IMR-90 (cell line): ENCODE results near the gene BCL2L13. TPM values are rescaled to one million over a fixed set of nuclear protein-coding genes. Genes with fewer than 3 reads are reported as not detected.

ENCODE experiments used
- ATAC-seq: fragments of 200-7000 bp; cut with Tn5 transposase; 2 replicates; pipeline ENCODE4 v1.9.1; 2020; ENCODE audit warnings: low read depth, mild to moderate bottlenecking, moderate library complexity
- BruUV-seq: library from RNA; stranded (reverse); fragments of 400-500 nt; replicated peaks from 2 replicates; lab custom pipeline; 2021; lab: Mats Ljungman, UMichigan
- CTCF ChIA-PET: fragments of 300-600 bp; formaldehyde crosslinking; extraction: SDS; loops from one replicate; lab custom pipeline; 2021; ENCODE audit warnings: antibody characterized with exemption; lab: Yijun Ruan, JAX
- POLR2A ChIA-PET: fragments of 300-600 bp; sonication (Branson Sonifier 250); formaldehyde crosslinking; loops from one replicate; lab custom pipeline; 2022; ENCODE audit warnings: antibody characterized with exemption; ENCODE audit not compliant: unreplicated experiment; lab: Charles Lee
- DNase-seq: peaks from one replicate; pipeline ENCODE4 v3.0.0; 2013
- H2AFZ ChIP-seq: replicated peaks from 2 replicates; pipeline ENCODE3; 2013; ENCODE audit warnings: low read length, mild to moderate bottlenecking; ENCODE audit not compliant: poor library complexity
- H2AK5ac ChIP-seq: 2 replicates; pipeline ENCODE4 v1.6.1; 2013; ENCODE audit warnings: low read depth, low read length, inconsistent platforms
- H2AK9ac ChIP-seq: replicated peaks from 2 replicates; pipeline ENCODE3; 2013; ENCODE audit warnings: mild to moderate bottlenecking, low read depth, low read length, moderate library complexity; ENCODE audit not compliant: poor library complexity
- H2BK120ac ChIP-seq: 2 replicates; pipeline ENCODE4 v1.6.1; 2013; ENCODE audit warnings: low read depth, low read length, inconsistent platforms
- H2BK15ac ChIP-seq: 3 replicates; pipeline ENCODE4 v1.6.1; 2013; ENCODE audit warnings: low read depth, low read length, inconsistent platforms
- H2BK20ac ChIP-seq: 2 replicates; pipeline ENCODE4 v1.6.1; 2013; ENCODE audit warnings: low read depth, mild to moderate bottlenecking, inconsistent platforms, low read length, moderate library complexity
- H2BK5ac ChIP-seq: 2 replicates; pipeline ENCODE4 v1.6.1; 2013; ENCODE audit warnings: mild to moderate bottlenecking, low read depth, low read length, inconsistent platforms; ENCODE audit not compliant: poor library complexity, severe bottlenecking
- H3K14ac ChIP-seq: replicated peaks from 2 replicates; pipeline ENCODE4 v1.6.1; 2013; ENCODE audit warnings: low read depth, low read length, inconsistent platforms
- H3K18ac ChIP-seq: 2 replicates; pipeline ENCODE4 v1.6.1; 2013; ENCODE audit warnings: low read depth, low read length, control low read depth
- H3K23ac ChIP-seq: 2 replicates; pipeline ENCODE4 v1.6.1; 2013; ENCODE audit warnings: low read depth, low read length, inconsistent platforms
- H3K27ac ChIP-seq: 2 replicates; pipeline ENCODE4 v1.5.1; 2013; ENCODE audit warnings: mild to moderate bottlenecking, control low read depth, low read length; ENCODE audit not compliant: insufficient read depth
- H3K27me3 ChIP-seq: 2 replicates; pipeline ENCODE4 v1.6.1; 2013; ENCODE audit warnings: low read length; ENCODE audit not compliant: control insufficient read depth, insufficient read depth
- H3K36me3 ChIP-seq: 2 replicates; pipeline ENCODE4 v1.6.1; 2013; ENCODE audit warnings: low read length, mixed read lengths; ENCODE audit not compliant: control insufficient read depth, insufficient read depth
- H3K4ac ChIP-seq: 2 replicates; pipeline ENCODE4 v1.6.1; 2013; ENCODE audit warnings: low read depth, low read length, inconsistent platforms
- H3K4me1 ChIP-seq: 2 replicates; pipeline ENCODE4 v1.6.1; 2013; ENCODE audit warnings: low read length, mixed read lengths; ENCODE audit not compliant: control insufficient read depth, insufficient read depth
- H3K4me2 ChIP-seq: 2 replicates; pipeline ENCODE4 v1.6.1; 2013; ENCODE audit warnings: low read depth, mild to moderate bottlenecking, control low read depth, low read length, moderate library complexity
- H3K4me3 ChIP-seq: 2 replicates; pipeline ENCODE4 v1.5.1; 2013; ENCODE audit warnings: low read depth, mild to moderate bottlenecking, control low read depth, low read length, moderate library complexity; ENCODE audit not compliant: insufficient read depth
- H3K56ac ChIP-seq: 2 replicates; pipeline ENCODE4 v1.6.1; 2013; ENCODE audit warnings: low read length, inconsistent platforms; ENCODE audit not compliant: insufficient read depth; ENCODE audit errors: extremely low read depth
- H3K79me1 ChIP-seq, 2 experiments: 2 replicates each; pipeline ENCODE4 v1.6.1; 2013; ENCODE audit warnings: low read length in 2 of 2, inconsistent platforms in 1 of 2, low read depth in 1 of 2
- H3K9ac ChIP-seq: 2 replicates; pipeline ENCODE4 v1.6.1; 2013; ENCODE audit warnings: low read depth, low read length, control low read depth
- H3K9me1 ChIP-seq: 2 replicates; pipeline ENCODE4 v1.6.1; 2013; ENCODE audit warnings: low read length, inconsistent platforms; ENCODE audit not compliant: insufficient read depth
- H3K9me3 ChIP-seq: 2 replicates; pipeline ENCODE4 v1.6.1; 2013; ENCODE audit warnings: low read length; ENCODE audit not compliant: control insufficient read depth, insufficient read depth
- H4K20me1 ChIP-seq: 2 replicates; pipeline ENCODE4 v1.6.1; 2013; ENCODE audit warnings: low read length, inconsistent platforms; ENCODE audit not compliant: insufficient read depth
- H4K5ac ChIP-seq: 2 replicates; pipeline ENCODE4 v1.6.1; 2013; ENCODE audit warnings: mild to moderate bottlenecking, low read depth, low read length, control low read depth
- H4K8ac ChIP-seq, 2 experiments: 2 replicates each; pipeline ENCODE4 v1.6.1; 2013; ENCODE audit warnings: low read depth in 2 of 2, low read length in 2 of 2, control low read depth in 1 of 2, inconsistent platforms in 1 of 2
- H4K91ac ChIP-seq: 2 replicates; pipeline ENCODE4 v1.6.1; 2013; ENCODE audit warnings: low read depth, low read length, inconsistent platforms; ENCODE audit not compliant: insufficient read depth
- BHLHE40 ChIP-seq: fragments of 150-350 bp; IDR thresholded peaks from 2 replicates; pipeline ENCODE4 v1.6.1; 2016; ENCODE audit warnings: mild to moderate bottlenecking, low read depth, low read length
- CEBPB ChIP-seq: IDR thresholded peaks from 2 replicates; pipeline ENCODE4 v1.6.1; 2012; ENCODE audit warnings: low read depth, low read length, improper control_type of control experiment
- CHD1 ChIP-seq: IDR thresholded peaks from 2 replicates; pipeline ENCODE4 v1.6.1; 2012; ENCODE audit warnings: low read depth, low read length, improper control_type of control experiment
- CTCF ChIP-seq: conservative IDR thresholded peaks from 2 replicates; pipeline ENCODE4 v1.5.1; 2012; ENCODE audit warnings: mild to moderate bottlenecking, low read depth, low read length, improper control_type of control experiment
- ELK1 ChIP-seq: fragments of 150-350 bp; IDR thresholded peaks from 2 replicates; pipeline ENCODE4 v1.6.1; 2016; ENCODE audit warnings: low read depth, mild to moderate bottlenecking, low read length, moderate library complexity, borderline replicate concordance
- FOS ChIP-seq: fragments of 150-350 bp; IDR thresholded peaks from 2 replicates; pipeline ENCODE4 v1.6.1; 2016; ENCODE audit warnings: low read depth, low read length
- MAFK ChIP-seq: IDR thresholded peaks from 2 replicates; pipeline ENCODE4 v1.6.1; 2012; ENCODE audit warnings: low read depth, low read length, improper control_type of control experiment
- MAZ ChIP-seq: IDR thresholded peaks from 2 replicates; pipeline ENCODE4 v1.6.1; 2012; ENCODE audit warnings: low read depth, mild to moderate bottlenecking, low read length, improper control_type of control experiment, moderate library complexity, borderline replicate concordance
- MXI1 ChIP-seq: IDR thresholded peaks from 2 replicates; pipeline ENCODE4 v1.6.1; 2012; ENCODE audit warnings: low read depth, mild to moderate bottlenecking, low read length, moderate library complexity, borderline replicate concordance
- NFE2L2 ChIP-seq: fragments of 150-350 bp; IDR thresholded peaks from 2 replicates; pipeline ENCODE4 v1.6.1; 2016; ENCODE audit warnings: low read depth, mild to moderate bottlenecking, low read length
- POLR2A ChIP-seq: IDR thresholded peaks from 2 replicates; pipeline ENCODE4 v1.6.1; 2012; ENCODE audit warnings: mild to moderate bottlenecking, low read depth, low read length
- RAD21 ChIP-seq: IDR thresholded peaks from 2 replicates; pipeline ENCODE4 v1.6.1; 2012; ENCODE audit warnings: low read length, improper control_type of control experiment
- RCOR1 ChIP-seq: IDR thresholded peaks from 2 replicates; pipeline ENCODE4 v1.6.1; 2012; ENCODE audit warnings: mild to moderate bottlenecking, low read length, improper control_type of control experiment; ENCODE audit not compliant: insufficient replicate concordance
- RFX5 ChIP-seq: IDR thresholded peaks from 2 replicates; pipeline ENCODE4 v1.8.0; 2012; ENCODE audit warnings: low read depth, mild to moderate bottlenecking, low read length, moderate library complexity
- SMC3 ChIP-seq: fragments of 150-350 bp; IDR thresholded peaks from 2 replicates; pipeline ENCODE4 v1.6.1; 2016; ENCODE audit warnings: low read depth, mild to moderate bottlenecking, antibody characterized with exemption, low read length, moderate library complexity
- USF2 ChIP-seq: fragments of 150-350 bp; IDR thresholded peaks from 2 replicates; pipeline ENCODE4 v1.6.1; 2017; ENCODE audit warnings: mild to moderate bottlenecking, antibody characterized with exemption, low read length, low read depth
- WGBS, 2 experiments: methylation state at CpG; one replicate each; pipeline versions ENCODE4 v1.1.5 to v1.1.7; 2013; ENCODE audit warnings: missing lambda C conversion rate in 2 of 2; ENCODE audit not compliant: insufficient read length in 1 of 2; ENCODE audit errors: extremely low coverage in 2 of 2; 5-methylcytosine and 5-hydroxymethylcytosine counted together
- dilution Hi-C: fragments of 300-500 bp; cut with HindIII; formaldehyde crosslinking; loops from one replicate; pipeline ENCODE4 v1.14.3; 2018; ENCODE audit warnings: low sequenced_read_pairs; ENCODE audit not compliant: unreplicated experiment
- in situ Hi-C: fragments of 300-500 bp; cut with MboI; formaldehyde crosslinking; loops from 3 replicates; pipeline ENCODE4 v1.14.3; 2019; ENCODE audit warnings: low sequenced_read_pairs, inconsistent platforms, mixed read lengths
- intact Hi-C: fragments of 100-400 bp; cut with micrococcal nuclease; formaldehyde crosslinking; loops from 2 replicates; pipeline ENCODE4 v1.10.0; 2022
- polyA plus RNA-seq, 3 experiments: library from polyadenylated mRNA; depleted of rRNA; stranded (reverse); fragments of >200 nt; gene quantifications; 2 replicates each; pipeline ENCODE4 v1.2.3, GENCODE V29; 2012; ENCODE audit warnings: low replicate concordance in 1 of 3
- total RNA-seq: library from RNA; depleted of rRNA; stranded (reverse); fragments of >200 nt; gene quantifications from 2 replicates; pipeline ENCODE4 v1.2.3, GENCODE V29; 2012

The BCL2L13 gene
- total and polyA plus RNA-seq, 2 of the 4 experiments (the other 2 are of a cell fraction) = 42.6 to 86.7 TPM

GRCh38 chr22:17589810-17590375 is 48.7 kb upstream of the BCL2L13 start:
- Histone ChIP-seq H4K8ac (no peak overlapping the region), H4K91ac (no peak overlapping the region), H3K9ac (no peak overlapping the region), H2BK5ac (no peak overlapping the region), H4K5ac (no peak overlapping the region), H3K18ac (no peak overlapping the region), H2AFZ (no peak overlapping the region), H3K56ac (no peak overlapping the region), H3K27me3 (no peaks in the 10 kb centered on the region), H3K14ac (no peak overlapping the region), H4K20me1 (no peaks in the 10 kb centered on the region), H3K9me1 (no peaks in the 10 kb centered on the region), H3K4me1 (no peaks in the 10 kb centered on the region), H2BK20ac (no peak overlapping the region), H2BK15ac (no peak overlapping the region), H2AK9ac (peak overlapping the region; percentile 3), H3K27ac (no peak overlapping the region), H3K4ac (no peak overlapping the region), H3K36me3 (peaks cover 35% of the 10 kb centered on the region), H3K4me2 (no peak overlapping the region), H2BK120ac (no peak overlapping the region), H3K23ac (no peak overlapping the region), H3K4me3 (no peak overlapping the region), H3K9me3 (no peaks in the 10 kb centered on the region), H2AK5ac (no peak overlapping the region), H3K79me1 (no peaks in the 10 kb centered on the region)
- dilution Hi-C loops = no loop called here
- BruUV-seq = no TSS peak
- TF ChIP-seq USF2 (no peak), MAFK (no peak), BHLHE40 (no peak), ELK1 (no peak), CEBPB (no peak), CHD1 (no peak), POLR2A (no peak), RFX5 (no peak), RAD21 (no peak), FOS (no peak), NFE2L2 (no peak), RCOR1 (no peak), CTCF (no peak), MXI1 (no peak), SMC3 (no peak), MAZ (no peak)
- DNase-seq (no peak), ATAC-seq (no peak)
- POLR2A ChIA-PET = no interaction called here
- CTCF ChIA-PET = no interaction called here
- intact Hi-C loops = loop anchor here (5.0 kb wide), 1 partner anchor 62 kb away; no protein-coding TSS in a partner anchor
- 82% methylated on average over 2 of the region's 10 CpGs; no CpG with 5 or more reads in 1 of the 2 experiments for WGBS, 2 experiments
- in situ Hi-C loops = no loop called here
